ENCODE data around the gene CFP. TPM values are rescaled to one million over a fixed set of nuclear protein-coding genes. Genes with fewer than 3 reads are reported as not detected.

Gene CFP
- polyA plus RNA-seq, 1 experiment = 0.05 TPM

- no peak overlapping the region for H3K4me3 ChIP-seq (ENCODE audit: low read depth, low read length)
- ChIA-PET CTCF (interaction anchor here (1.0 kb wide), 1 partner anchor 141 kb away, joined by 5 read pairs; no protein-coding TSS in a partner anchor), POLR2A (no interaction called here)
- no peak for DNase-seq (ENCODE audit: low read depth, low spot score)
- no peak for TF ChIP-seq CTCF (IDR thresholded peaks at IDR 0.05; ENCODE audit: low read depth, low read length)
- H3K27ac ChIP-seq (ENCODE audit: low read depth, low read length) = no peak overlapping the region
- no peaks in the 10 kb centered on the region for H3K27me3 ChIP-seq (ENCODE audit: control insufficient read depth, insufficient read depth, low read length)
- no peaks in the 10 kb centered on the region for H3K9me3 ChIP-seq (ENCODE audit: control insufficient read depth, insufficient read depth, low read length)
These were observed 9.1 kb upstream of the CFP start for GRCh38 chrX:47638816-47639215.

- no peak overlapping the region for H3K27ac ChIP-seq (ENCODE audit: low read depth, low read length)
- no peak for TF ChIP-seq CTCF (IDR thresholded peaks at IDR 0.05; ENCODE audit: low read depth, low read length)
- H3K4me3 ChIP-seq (ENCODE audit: low read depth, low read length) = no peak overlapping the region
- no peaks in the 10 kb centered on the region for H3K9me3 ChIP-seq (ENCODE audit: control insufficient read depth, insufficient read depth, low read length)
- H3K27me3 ChIP-seq (ENCODE audit: control insufficient read depth, insufficient read depth, low read length) = no peaks in the 10 kb centered on the region
- POLR2A ChIA-PET = no interaction called here
- CTCF ChIA-PET = interaction anchor here (1.0 kb wide), 1 partner anchor 140 kb away, joined by 5 read pairs; no protein-coding TSS in a partner anchor
- no peak for DNase-seq (ENCODE audit: low read depth, low spot score)
These were observed 7.9 kb upstream of the CFP start for GRCh38 chrX:47637546-47638195.

DNA sequence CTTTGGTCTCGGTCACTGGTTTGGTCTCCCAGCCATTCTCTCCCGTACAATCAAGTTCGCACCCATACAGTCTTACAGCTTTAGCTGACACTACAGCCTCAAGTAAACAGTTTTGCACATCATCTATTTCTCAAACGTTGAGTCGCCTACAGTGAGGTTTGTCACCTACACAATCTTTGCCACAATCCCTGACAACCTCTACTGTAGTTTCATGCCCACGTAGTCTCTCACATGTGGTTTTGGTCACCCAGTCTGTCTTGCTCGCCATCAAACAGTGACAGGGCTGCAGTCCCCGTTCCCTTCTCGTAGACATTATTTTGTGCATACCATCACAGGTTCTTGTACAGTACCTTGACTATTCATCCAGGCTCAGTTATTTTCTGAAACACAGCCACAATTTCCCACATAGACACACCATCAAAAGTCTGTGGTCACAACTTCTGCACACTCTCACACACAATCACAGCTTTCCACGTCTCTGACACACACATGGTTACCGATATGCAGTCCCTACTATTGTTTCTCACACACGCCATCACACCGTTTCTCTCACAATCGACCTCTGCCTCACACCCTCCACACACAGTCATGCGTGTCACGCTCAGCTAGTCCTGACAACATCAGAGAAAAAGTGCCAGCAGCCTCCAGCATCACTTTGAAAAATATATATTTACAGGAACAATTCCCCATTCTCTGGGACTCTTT is 5.3 kb upstream of the CFP start:
- POLR2A ChIA-PET = no interaction called here
- Histone ChIP-seq H3K27me3 (ENCODE audit: control insufficient read depth, insufficient read depth, low read length) (no peaks in the 10 kb centered on the region), H3K9me3 (ENCODE audit: control insufficient read depth, insufficient read depth, low read length) (no peaks in the 10 kb centered on the region), H3K27ac (ENCODE audit: low read depth, low read length) (no peak overlapping the region), H3K4me3 (ENCODE audit: low read depth, low read length) (no peak overlapping the region)
- DNase-seq (ENCODE audit: low read depth, low spot score) = no peak
- CTCF ChIA-PET = no interaction called here
- TF ChIP-seq CTCF (IDR thresholded peaks at IDR 0.05; ENCODE audit: low read depth, low read length) = no peak

- DNase-seq (ENCODE audit: low read depth, low spot score) = no peak
- ChIA-PET CTCF (interaction anchor here (0.9 kb wide), 1 partner anchor 11 kb away, joined by 3 read pairs; no protein-coding TSS in a partner anchor), POLR2A (no interaction called here)
- Histone ChIP-seq H3K27me3 (ENCODE audit: control insufficient read depth, insufficient read depth, low read length) (no peaks in the 10 kb centered on the region), H3K9me3 (ENCODE audit: control insufficient read depth, insufficient read depth, low read length) (no peaks in the 10 kb centered on the region), H3K4me3 (ENCODE audit: low read depth, low read length) (no peak overlapping the region), H3K27ac (ENCODE audit: low read depth, low read length) (no peak overlapping the region)
- no peak for TF ChIP-seq CTCF (IDR thresholded peaks at IDR 0.05; ENCODE audit: low read depth, low read length)
These were observed 4.2 kb upstream of the CFP start for GRCh38 chrX:47633689-47634590.

All from AG04450 (cell line).